DOHH2 (cell line): ENCODE results near the gene CDH1.
A peak's percentile ranks its signal among the peaks of the same experiment; 100 is the strongest.

ENCODE experiments used
- H3F3A ChIP-seq: fragments of 200-600 bp; sonication (generic), shearing (Covaris generic); 2 replicates; pipeline ENCODE4 v1.6.0; 2016; ENCODE audit warnings: antibody characterized with exemption, mild to moderate bottlenecking; ENCODE audit not compliant: control insufficient read depth, insufficient read depth
- H3K27ac ChIP-seq: fragments of 200-600 bp; sonication (generic); 2 replicates; pipeline ENCODE4 v1.5.1; 2014; ENCODE audit warnings: low read depth, mild to moderate bottlenecking, low read length, moderate library complexity
- H3K27me3 ChIP-seq: fragments of 200-600 bp; sonication (generic); 2 replicates; pipeline ENCODE4 v1.6.1; 2014; ENCODE audit warnings: mild to moderate bottlenecking, low read length, mixed read lengths; ENCODE audit not compliant: control insufficient read depth
- H3K36me3 ChIP-seq: fragments of 200-600 bp; sonication (generic); 2 replicates; pipeline ENCODE4 v1.6.1; 2014; ENCODE audit warnings: mild to moderate bottlenecking, low read length, moderate library complexity, mixed read lengths; ENCODE audit not compliant: control insufficient read depth
- H3K4me1 ChIP-seq: fragments of 200-600 bp; sonication (generic); 2 replicates; pipeline ENCODE4 v1.6.1; 2014; ENCODE audit warnings: mild to moderate bottlenecking, low read length, mixed read lengths; ENCODE audit not compliant: control insufficient read depth
- H3K4me2 ChIP-seq: fragments of 200-600 bp; sonication (generic); 2 replicates; pipeline ENCODE4 v1.6.0; 2014; ENCODE audit warnings: mild to moderate bottlenecking, low read length, moderate library complexity
- H3K4me3 ChIP-seq: fragments of 200-600 bp; sonication (generic); 2 replicates; pipeline ENCODE4 v1.5.1; 2014; ENCODE audit warnings: mild to moderate bottlenecking, low read length, mixed read lengths
- H3K79me2 ChIP-seq: fragments of 200-600 bp; sonication (generic); 2 replicates; pipeline ENCODE4 v1.6.1; 2014; ENCODE audit warnings: mild to moderate bottlenecking, low read length, mixed read lengths; ENCODE audit not compliant: control insufficient read depth
- H3K9me2 ChIP-seq: fragments of 200-600 bp; sonication (generic); replicated peaks from 2 replicates; pipeline ENCODE4 v1.6.1; 2014; ENCODE audit warnings: mild to moderate bottlenecking, low read length, mixed read lengths; ENCODE audit not compliant: control insufficient read depth
- H3K9me3 ChIP-seq: fragments of 200-600 bp; sonication (generic); 2 replicates; pipeline ENCODE4 v1.6.1; 2014; ENCODE audit warnings: antibody characterized with exemption, low read length, mixed read lengths; ENCODE audit not compliant: control insufficient read depth, insufficient read depth
- H4K20me1 ChIP-seq: fragments of 200-600 bp; sonication (generic); 2 replicates; pipeline ENCODE4 v1.6.0; 2014; ENCODE audit warnings: low read depth, mild to moderate bottlenecking, antibody characterized with exemption, low read length, moderate library complexity; ENCODE audit not compliant: control insufficient read depth, insufficient read depth
- EZH2phosphoT487 ChIP-seq: fragments of 200-600 bp; sonication (generic); IDR thresholded peaks from 2 replicates; pipeline ENCODE4 v1.6.1; 2017; ENCODE audit warnings: borderline replicate concordance, mild to moderate bottlenecking, antibody characterized with exemption, low read length, moderate library complexity, mixed read lengths
- TF ChIP-seq, protein P1 (sequence below): fragments of 200-600 bp; sonication (generic); IDR thresholded peaks from one replicate; pipeline ENCODE4 v1.5.1; 2014; ENCODE audit warnings: antibody characterized with exemption, mild to moderate bottlenecking, low read depth, low read length; ENCODE audit not compliant: poor library complexity, severe bottlenecking

Gene CDH1

DNA sequence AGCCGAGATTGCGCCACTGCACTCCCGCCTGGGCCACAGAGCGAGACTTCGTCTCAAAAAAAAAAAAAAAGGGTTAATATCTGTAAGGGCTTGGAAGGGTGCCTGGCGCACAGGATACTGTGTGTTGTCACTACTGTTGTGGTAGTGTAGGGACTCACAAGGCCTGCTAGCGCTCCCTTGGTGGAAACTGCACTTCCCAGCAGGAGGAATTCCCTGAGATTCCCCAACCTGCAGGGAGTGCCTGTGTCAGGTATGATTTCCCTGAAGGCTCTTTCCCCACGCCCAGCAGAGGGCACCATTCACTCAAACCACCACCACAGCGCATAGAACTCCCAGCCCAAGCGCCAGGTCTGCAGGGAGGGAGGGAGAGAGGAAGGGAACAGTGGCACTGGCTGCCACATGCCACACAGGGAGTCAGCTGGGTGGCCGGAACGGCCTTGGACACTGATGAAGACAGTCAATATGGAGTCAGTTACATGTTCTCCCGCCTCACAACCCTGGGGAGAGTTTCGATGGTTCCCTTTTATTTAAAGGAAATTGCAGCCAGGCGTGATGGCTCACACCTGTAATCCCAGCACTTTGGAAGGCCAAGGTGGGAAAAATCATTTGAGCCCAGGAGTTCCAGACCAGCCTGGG, 32.7 kb upstream of the CDH1 start:
- Histone ChIP-seq H3K9me3 (no peaks in the 10 kb centered on the region), H3K9me2 (no peaks in the 10 kb centered on the region), H3K4me2 (no peak overlapping the region), H3F3A (no peaks in the 10 kb centered on the region), H3K27me3 (no peaks in the 10 kb centered on the region), H4K20me1 (no peaks in the 10 kb centered on the region), H3K27ac (no peak overlapping the region), H3K36me3 (no peaks in the 10 kb centered on the region), H3K4me1 (no peaks in the 10 kb centered on the region), H3K79me2 (no peaks in the 10 kb centered on the region), H3K4me3 (no peak overlapping the region)
- no peak for TF ChIP-seq EZH2phosphoT487
- TF ChIP-seq, protein P1, sequence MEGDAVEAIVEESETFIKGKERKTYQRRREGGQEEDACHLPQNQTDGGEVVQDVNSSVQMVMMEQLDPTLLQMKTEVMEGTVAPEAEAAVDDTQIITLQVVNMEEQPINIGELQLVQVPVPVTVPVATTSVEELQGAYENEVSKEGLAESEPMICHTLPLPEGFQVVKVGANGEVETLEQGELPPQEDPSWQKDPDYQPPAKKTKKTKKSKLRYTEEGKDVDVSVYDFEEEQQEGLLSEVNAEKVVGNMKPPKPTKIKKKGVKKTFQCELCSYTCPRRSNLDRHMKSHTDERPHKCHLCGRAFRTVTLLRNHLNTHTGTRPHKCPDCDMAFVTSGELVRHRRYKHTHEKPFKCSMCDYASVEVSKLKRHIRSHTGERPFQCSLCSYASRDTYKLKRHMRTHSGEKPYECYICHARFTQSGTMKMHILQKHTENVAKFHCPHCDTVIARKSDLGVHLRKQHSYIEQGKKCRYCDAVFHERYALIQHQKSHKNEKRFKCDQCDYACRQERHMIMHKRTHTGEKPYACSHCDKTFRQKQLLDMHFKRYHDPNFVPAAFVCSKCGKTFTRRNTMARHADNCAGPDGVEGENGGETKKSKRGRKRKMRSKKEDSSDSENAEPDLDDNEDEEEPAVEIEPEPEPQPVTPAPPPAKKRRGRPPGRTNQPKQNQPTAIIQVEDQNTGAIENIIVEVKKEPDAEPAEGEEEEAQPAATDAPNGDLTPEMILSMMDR: peak; percentile 79

DNA sequence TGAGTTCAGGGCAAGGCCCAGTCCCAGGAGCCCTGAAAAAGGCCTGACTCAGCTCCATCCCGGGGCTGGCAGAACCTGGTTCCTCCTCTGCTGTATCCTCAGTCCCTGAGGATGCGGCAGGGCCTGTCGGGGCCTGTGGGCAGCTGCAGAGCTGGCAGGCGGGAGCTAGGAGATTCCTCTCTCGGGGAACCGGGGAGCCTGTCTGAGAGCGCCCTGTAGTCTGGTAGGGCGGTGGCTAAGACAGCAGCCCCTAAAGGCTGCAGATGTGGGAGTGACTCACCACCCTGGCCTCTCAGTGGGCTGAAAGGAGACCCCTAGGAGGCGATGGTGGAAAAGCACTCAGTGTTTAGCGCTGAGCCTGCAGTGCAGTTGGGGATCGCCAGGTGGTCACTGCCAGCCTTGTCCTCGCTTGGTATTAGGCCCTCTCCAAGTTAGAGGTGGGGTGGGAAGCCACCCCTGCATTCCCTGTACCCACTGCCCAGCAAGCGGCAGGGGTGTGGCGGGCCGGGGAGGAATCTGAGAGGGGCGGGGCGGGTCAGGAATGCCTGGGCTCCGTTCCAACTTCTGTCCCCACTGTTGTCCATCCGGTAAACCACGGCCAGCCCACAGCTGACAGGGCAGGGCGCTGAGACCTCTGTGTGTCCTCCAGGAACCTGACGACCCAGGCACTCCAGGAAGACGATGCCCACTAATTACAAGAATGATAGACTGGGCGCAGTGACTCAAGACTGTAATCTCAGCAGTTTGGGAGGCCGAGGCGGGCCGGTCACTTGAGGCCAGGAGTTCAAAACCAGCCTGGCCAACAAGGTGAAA, 29.5 kb upstream of the CDH1 start:
- Histone ChIP-seq H3K4me1 (peaks cover 4% of the 10 kb centered on the region; the same call in 1 of the 2 replicates), H3K4me2 (no peak overlapping the region), H3K36me3 (no peaks in the 10 kb centered on the region), H3K9me3 (no peaks in the 10 kb centered on the region), H3F3A (no peaks in the 10 kb centered on the region), H3K9me2 (no peaks in the 10 kb centered on the region), H3K27me3 (no peaks in the 10 kb centered on the region), H3K79me2 (no peaks in the 10 kb centered on the region), H3K4me3 (no peak overlapping the region), H3K27ac (no peak overlapping the region), H4K20me1 (no peaks in the 10 kb centered on the region)
- TF ChIP-seq, protein P1: no peak

- Histone ChIP-seq H3K4me2 (no peak overlapping the region), H3K27ac (no peak overlapping the region), H3K4me1 (peaks cover 4% of the 10 kb centered on the region; the same call in 1 of the 2 replicates), H3K9me3 (no peaks in the 10 kb centered on the region), H3K27me3 (no peaks in the 10 kb centered on the region), H3K36me3 (no peaks in the 10 kb centered on the region), H3K79me2 (no peaks in the 10 kb centered on the region), H3K4me3 (no peak overlapping the region), H3F3A (no peaks in the 10 kb centered on the region), H4K20me1 (no peaks in the 10 kb centered on the region), H3K9me2 (no peaks in the 10 kb centered on the region)
- TF ChIP-seq, protein P1: no peak
- TF ChIP-seq EZH2phosphoT487: no peak
These were observed 26.9 kb upstream of the CDH1 start for GRCh38 chr16:68710211-68710610.
